COR-L47 (cell line): Measurements from ENCODE around the gene CEP85L.

Experiments used
- DNase-seq: peaks from one replicate; lab custom pipeline; 2025; lab: John Stamatoyannopoulos, UW

CEP85L gene

GRCh38 chr6:118660218-118660569, 8.8 kb upstream of the CEP85L start:
- peak; percentile 72 for DNase-seq

DNA sequence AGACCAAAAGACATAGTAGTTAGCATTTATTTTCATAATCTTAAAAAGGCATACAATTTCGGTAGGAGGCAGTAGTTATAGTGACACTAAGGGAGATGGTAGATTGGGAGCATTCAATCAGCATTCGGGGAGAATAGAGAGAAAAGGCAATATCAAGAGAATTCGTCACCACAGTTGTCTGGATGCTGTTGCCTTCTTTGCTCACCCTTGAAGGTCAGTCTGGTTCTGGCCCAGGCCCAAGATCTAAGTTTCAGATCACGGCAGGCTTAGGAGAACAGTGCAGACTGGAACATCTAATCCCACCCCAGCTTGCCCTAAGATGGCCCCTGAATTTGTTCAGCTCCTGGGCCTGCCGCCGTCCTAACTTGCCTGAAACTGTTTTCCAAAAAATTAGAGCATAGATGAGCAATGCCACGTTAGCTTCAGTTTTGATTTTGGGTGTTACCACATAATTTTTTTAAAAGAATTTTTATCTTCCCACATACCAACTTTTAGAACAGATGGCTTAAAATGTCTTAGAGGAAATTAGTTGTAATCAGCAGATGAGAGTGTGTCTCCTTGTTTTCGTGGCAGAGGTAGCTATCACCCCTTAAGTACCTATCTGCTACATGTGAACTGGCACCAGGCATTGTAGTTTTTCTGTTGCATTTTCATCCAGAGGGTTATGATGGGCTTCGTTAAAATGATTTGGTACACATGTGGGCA, 8.3 kb upstream of the CEP85L start:
- DNase-seq: no peak

DNA sequence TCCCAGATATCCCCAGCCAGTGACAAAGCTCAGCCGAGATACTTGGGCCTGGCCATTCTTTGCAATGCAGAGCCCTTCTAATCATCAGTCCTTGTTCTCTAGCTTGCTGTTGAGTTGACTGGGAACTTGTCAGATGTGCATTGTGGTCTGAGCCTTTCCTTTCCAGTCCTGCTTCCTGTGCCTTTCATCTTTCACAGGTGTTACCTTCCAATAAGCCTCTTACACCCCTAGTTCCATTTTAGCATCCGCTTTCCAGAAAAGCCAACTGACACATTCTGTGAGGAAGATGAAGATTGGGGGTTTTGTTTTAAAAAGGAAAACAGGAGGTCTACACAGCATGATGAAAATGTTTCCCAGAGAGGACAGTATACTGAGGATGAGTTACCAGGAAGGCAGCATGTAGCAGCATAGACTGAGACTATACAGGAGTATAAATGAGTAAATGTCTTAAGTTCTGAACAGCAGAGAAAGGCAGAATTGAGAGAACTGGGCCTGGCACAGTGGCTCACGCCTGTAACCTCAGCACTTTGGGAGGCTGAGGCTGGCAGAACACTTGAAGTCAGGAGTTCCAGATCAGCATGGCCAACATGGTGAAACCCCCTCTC, 5.6 kb upstream of the CEP85L start:
- no peak for DNase-seq

- no peak for DNase-seq
These were observed 742 bp upstream of the CEP85L start for GRCh38 chr6:118652051-118652615.

GRCh38 chr6:118650582-118651281, 659 bp downstream of the CEP85L start:
- peak; percentile 2 for DNase-seq

DNA sequence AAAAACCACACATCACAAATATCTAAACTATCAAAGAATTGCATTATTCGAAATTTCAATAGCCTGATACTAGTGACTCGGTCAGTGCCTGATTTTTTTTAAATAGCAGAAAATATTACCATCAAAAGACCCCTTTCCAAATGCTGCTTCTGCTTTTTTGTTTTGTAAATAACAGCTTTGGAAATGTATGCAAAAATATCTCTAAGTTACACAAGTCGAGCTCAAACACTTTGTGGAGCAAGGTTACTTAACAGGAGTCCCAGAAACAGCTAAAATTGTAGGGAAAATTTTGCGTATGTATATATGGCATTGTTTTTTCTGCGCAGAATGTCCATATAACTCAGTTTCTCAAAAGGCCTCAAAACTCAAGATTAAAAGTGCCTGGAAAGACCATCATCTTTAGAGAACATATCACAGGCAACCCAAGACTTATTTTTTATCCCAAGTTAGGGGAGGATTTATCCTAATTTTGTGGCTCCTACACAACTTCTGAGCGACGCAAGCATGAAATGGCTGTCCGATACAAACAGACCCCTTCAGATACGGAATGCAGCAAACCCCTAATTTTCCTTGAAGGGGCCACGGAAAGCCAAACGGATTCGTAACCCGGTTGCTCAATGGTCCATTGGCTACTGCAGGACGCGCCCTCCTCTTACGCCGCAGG, 1.3 kb downstream of the CEP85L start:
- no peak for DNase-seq

GRCh38 chr6:118648866-118649554, 2.4 kb downstream of the CEP85L start:
- no peak for DNase-seq

- no peak for DNase-seq
These were observed 4.4 kb downstream of the CEP85L start for GRCh38 chr6:118646977-118647376.

DNA sequence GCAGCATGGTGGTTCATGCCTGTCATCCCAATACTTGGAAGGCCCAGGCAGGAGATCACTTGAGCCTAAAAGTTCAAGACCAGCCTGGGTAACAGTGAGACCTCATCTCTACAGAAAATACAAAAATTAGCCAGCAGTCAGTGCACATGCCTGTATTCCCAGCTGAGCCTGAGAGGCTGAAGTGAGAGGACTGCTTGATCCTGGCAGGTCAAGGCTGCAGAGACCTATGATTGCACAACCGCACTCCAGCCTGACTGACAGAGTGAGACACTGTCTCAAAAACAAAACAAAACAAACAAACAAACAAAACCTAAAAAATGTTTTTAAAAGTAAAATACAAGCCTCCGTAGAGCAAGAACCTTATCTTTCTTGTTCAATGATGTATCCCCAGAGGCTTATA, 6.0 kb downstream of the CEP85L start:
- DNase-seq: no peak

DNA sequence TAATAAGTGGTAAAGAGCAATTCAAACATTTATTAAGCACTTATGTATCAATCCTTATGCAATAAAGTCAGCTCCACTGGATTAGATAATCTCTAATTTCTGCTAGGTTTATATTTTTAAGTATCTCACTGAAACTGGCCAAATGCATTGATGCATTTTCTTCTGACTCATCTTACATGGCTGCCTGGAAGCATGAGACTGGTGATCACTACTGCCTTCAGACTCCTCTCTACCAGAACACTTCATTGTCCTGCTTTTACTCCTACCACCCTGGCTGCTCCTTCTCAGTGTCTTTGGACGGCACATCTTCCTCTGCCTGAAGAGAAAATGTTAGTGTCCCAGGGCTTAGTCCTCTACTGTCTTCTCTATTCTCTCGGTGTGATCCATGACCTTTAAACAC, 7.4 kb downstream of the CEP85L start:
- no peak for DNase-seq

DNA sequence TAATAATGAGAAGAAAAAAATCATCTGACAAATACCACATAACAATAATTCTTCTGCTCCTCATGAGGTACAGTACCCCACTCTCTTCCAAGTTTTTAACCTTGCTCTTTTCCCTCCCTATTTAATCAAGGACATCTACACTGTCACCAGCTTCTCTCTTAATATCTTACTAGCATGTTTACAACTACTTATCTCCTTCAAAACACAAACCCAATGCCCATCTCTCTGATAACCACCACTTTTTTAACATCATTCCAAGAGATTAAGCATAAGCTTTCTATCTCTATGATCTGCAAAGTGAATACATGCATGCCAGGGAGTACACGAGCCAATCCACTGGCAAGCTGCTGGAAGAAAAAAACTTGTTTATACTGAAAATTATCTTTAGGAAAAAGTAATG, 10.3 kb downstream of the CEP85L start:
- no peak for DNase-seq

GRCh38 chr6:118639054-118639964, 12.1 kb downstream of the CEP85L start:
- DNase-seq: no peak

DNA sequence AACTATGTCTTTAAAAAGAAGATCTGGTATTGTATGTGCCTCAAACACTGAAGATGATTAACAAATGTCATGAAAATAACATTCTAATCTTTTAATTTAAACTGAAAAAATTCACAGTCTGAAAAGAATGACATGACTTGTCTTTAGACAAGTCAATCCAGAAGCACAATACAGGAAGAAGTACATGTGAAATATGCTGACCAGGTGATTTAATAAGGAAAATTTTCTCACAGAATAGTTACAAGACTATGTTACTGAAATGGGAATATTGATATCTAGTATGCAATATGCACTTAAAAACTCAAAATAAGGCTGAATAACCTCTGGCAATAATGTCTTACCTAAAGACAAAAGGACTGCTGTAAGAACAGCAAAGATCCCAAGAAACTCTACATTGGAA, 13.1 kb downstream of the CEP85L start:
- no peak for DNase-seq

GRCh38 chr6:118635909-118636735, 15.3 kb downstream of the CEP85L start:
- DNase-seq: no peak

GRCh38 chr6:118632359-118632758, 19.0 kb downstream of the CEP85L start:
- no peak for DNase-seq

DNA sequence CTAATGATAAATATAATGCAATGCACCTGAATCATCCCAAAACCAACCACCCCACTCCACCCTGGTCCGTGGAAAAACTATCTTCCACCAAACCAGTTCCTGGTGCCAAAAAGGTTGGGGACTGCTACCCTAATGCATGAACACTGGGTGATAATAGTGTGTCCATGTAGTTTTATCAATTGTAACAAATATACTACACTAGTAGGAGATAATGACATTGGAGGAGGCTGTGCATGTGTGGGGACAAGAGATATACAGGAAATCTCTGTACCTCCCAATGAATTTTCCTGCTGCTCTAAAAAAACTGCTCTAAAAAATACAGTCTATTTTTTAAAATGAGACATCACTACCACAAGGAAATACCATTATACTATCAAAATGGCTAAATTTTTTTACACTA, 20.5 kb downstream of the CEP85L start:
- DNase-seq: no peak

DNA sequence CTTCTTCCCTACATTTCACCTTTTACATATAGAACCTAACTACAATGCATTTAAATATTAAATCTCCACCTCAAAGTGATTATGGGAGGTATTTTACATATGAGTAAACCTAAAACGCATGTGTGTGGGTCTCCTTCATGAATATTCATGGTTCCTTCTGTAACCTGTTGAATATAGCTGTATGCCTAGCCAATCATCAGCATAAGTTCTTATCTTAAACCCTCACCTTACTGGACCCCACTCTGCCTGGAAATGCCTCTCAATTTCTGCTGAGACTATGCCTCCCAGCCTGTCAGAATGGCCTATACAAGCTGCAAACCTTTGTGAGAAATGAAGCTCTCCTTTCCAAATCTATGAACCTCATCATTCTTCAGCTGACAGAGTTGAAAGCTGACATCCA, 21.3 kb downstream of the CEP85L start:
- no peak for DNase-seq

DNA sequence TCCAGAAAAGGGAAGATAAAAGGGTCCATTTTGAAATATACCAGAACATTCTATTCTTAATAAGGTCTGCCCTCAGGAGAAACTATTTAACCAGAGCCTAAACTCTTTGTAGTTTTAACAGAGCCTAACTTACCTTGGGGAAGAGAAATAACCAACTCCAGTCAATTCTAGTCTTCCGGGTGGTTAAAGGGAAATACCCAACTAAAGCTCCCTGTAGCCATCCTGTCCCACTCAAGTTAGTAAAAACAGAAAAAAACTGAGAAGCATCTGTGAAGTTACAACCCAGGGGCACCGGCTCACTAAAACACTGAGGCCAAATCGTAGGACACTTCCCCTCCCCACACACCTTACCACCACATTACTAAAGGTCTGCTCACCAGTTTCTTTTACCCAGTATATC, 23.7 kb downstream of the CEP85L start:
- DNase-seq: no peak

DNA sequence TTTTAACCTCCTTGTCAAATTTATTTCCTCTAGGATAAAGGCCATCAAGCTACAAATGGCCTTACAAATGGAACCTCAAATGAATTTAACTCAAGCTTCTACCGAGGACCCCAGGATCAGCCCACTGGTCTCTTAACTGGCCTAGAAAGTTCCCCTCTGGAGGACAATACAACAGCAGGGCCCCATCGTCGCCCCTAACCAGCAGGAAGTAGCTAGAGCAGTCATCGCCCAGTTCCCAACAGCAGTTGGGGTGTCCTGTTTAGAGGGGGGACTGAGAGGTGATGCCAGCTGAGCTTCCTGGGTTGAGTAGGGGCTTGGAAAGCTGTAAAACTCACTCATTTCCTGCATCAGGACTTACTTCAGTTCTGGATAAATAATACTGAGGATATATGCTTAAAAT, 25.6 kb downstream of the CEP85L start:
- DNase-seq: no peak
